Mesenteric fat pad (tissue), 1 donor: ENCODE data around the gene CENPW. TPM values are rescaled to one million over a fixed set of nuclear protein-coding genes. Genes with fewer than 3 reads are reported as not detected.

Experiments used
- DNase-seq: peaks from one replicate; pipeline ENCODE4 v3.0.0-alpha.2; 2020; ENCODE audit warnings: low spot score
- total RNA-seq: library from RNA; stranded (reverse); fragmentation: NEBNext Ultra II Directional; extraction: Animal tissue kit (Norgen Biotek cat#: 25700); gene quantifications from one replicate; pipeline ENCODE4 v1.2.1, GENCODE V29; 2021
- donor health status: DM: yes; HTN: yes; CAD: no.

The CENPW gene
- total RNA-seq, 1 donor from 2014 or later = 4.3 TPM

- no peak for DNase-seq
Measured at GRCh38 chr6:126373344-126373743, 33.4 kb downstream of the CENPW start.

- DNase-seq = no peak
Measured at GRCh38 chr6:126374372-126374771, 34.5 kb downstream of the CENPW start.

- no peak for DNase-seq
Measured at GRCh38 chr6:126376682-126377081, 36.8 kb downstream of the CENPW start.

- DNase-seq = no peak
Measured at GRCh38 chr6:126377594-126378153, 37.8 kb downstream of the CENPW start.

- DNase-seq = no peak
Measured at GRCh38 chr6:126380072-126380583, 40.2 kb downstream of the CENPW start.

GRCh38 chr6:126381498-126381897, 41.6 kb downstream of the CENPW start:
- no peak for DNase-seq

GRCh38 chr6:126383203-126383602, 43.3 kb downstream of the CENPW start:
- DNase-seq = no peak

GRCh38 chr6:126385536-126385935, 45.6 kb downstream of the CENPW start:
- no peak for DNase-seq

GRCh38 chr6:126388104-126388598, 48.2 kb downstream of the CENPW start:
- no peak for DNase-seq

- no peak for DNase-seq
Measured at GRCh38 chr6:126396131-126396530, 56.2 kb downstream of the CENPW start.
